ENCODE measurements around the gene EI24. TPM values are rescaled to one million over a fixed set of nuclear protein-coding genes. Genes with fewer than 3 reads are reported as not detected.

Gene EI24
- total and polyA plus RNA-seq, 2 donors (not counting 1 experiment from before 2014, with no cell fraction given): 94.6 to 180 TPM

DNA sequence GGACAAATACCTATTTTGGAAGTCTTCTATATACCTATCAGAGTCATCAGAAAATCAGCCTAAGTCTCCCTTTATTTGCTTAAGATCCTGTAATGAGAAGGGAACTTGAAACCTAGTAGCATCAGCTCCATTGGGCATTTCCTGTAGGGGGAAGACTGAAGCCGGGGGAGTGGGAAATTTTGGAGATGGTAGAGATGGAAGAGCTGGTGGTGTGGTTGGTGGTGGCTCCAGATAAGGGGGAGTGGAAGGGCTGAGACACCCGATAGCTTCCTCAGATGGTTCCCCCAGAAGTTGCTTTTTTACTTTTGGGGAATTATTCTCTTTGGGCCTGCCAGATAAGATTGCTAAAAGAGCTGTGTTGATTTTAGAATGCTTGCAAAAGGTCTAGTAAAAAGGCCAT, 16.4 kb upstream of the EI24 start:
- no peak overlapping the region for H3K4me2 ChIP-seq (ENCODE audit: extremely low read depth, insufficient read depth, low read length)
- TF ChIP-seq EZH2 (IDR thresholded peaks at IDR 0.05; ENCODE audit: low read length, missing control alignments) (no peak), CTCF (conservative IDR thresholded peaks at IDR 0.05 in 1 of 2, IDR thresholded peaks at IDR 0.05 in 1 of 2; ENCODE audit: low read depth in 1 of 2, low read length in 2 of 2) (no peak)
- no peaks in the 10 kb centered on the region for H3K36me3 ChIP-seq (ENCODE audit: control insufficient read depth, insufficient read depth, low read length)
- H3K79me2 ChIP-seq (ENCODE audit: control insufficient read depth, insufficient read depth, low read length): no peaks in the 10 kb centered on the region
- H3K9me3 ChIP-seq (ENCODE audit: control insufficient read depth, insufficient read depth, low read depth, low read length): no peaks in the 10 kb centered on the region
- no peak overlapping the region for H2AFZ ChIP-seq (ENCODE audit: low read length)
- H3K9ac ChIP-seq (ENCODE audit: insufficient read depth, low read length): no peak overlapping the region
- no peak overlapping the region for H3K4me3 ChIP-seq (replicated peaks in 1 of 4; ENCODE audit: control extremely low read depth in 1 of 4, insufficient read depth in 1 of 4, low read depth in 3 of 4, low read length in 4 of 4)
- H4K20me1 ChIP-seq (ENCODE audit: control insufficient read depth, extremely low read depth, insufficient read depth, low read length): no peaks in the 10 kb centered on the region
- no peak for DNase-seq (ENCODE audit: low read depth in 2 of 2)
- H3K27ac ChIP-seq (ENCODE audit: insufficient read depth, low read length): no peak overlapping the region
- H3K4me1 ChIP-seq (ENCODE audit: control insufficient read depth, extremely low read depth, insufficient read depth, low read length): no peaks in the 10 kb centered on the region
- H3K27me3 ChIP-seq (ENCODE audit: control insufficient read depth, insufficient read depth, low read length): no peaks in the 10 kb centered on the region

GRCh38 chr11:125553357-125553756, 15.9 kb upstream of the EI24 start:
- Histone ChIP-seq H3K9ac (ENCODE audit: insufficient read depth, low read length) (no peak overlapping the region), H3K79me2 (ENCODE audit: control insufficient read depth, insufficient read depth, low read length) (no peaks in the 10 kb centered on the region), H3K27ac (ENCODE audit: insufficient read depth, low read length) (no peak overlapping the region), H3K36me3 (ENCODE audit: control insufficient read depth, insufficient read depth, low read length) (no peaks in the 10 kb centered on the region), H3K27me3 (ENCODE audit: control insufficient read depth, insufficient read depth, low read length) (no peaks in the 10 kb centered on the region), H3K4me3 (replicated peaks in 1 of 4; ENCODE audit: control extremely low read depth in 1 of 4, insufficient read depth in 1 of 4, low read depth in 3 of 4, low read length in 4 of 4) (no peak overlapping the region), H3K4me1 (ENCODE audit: control insufficient read depth, extremely low read depth, insufficient read depth, low read length) (no peaks in the 10 kb centered on the region), H3K9me3 (ENCODE audit: control insufficient read depth, insufficient read depth, low read depth, low read length) (no peaks in the 10 kb centered on the region), H4K20me1 (ENCODE audit: control insufficient read depth, extremely low read depth, insufficient read depth, low read length) (no peaks in the 10 kb centered on the region), H3K4me2 (ENCODE audit: extremely low read depth, insufficient read depth, low read length) (no peak overlapping the region), H2AFZ (ENCODE audit: low read length) (no peak overlapping the region)
- no peak for TF ChIP-seq CTCF (conservative IDR thresholded peaks at IDR 0.05 in 1 of 2, IDR thresholded peaks at IDR 0.05 in 1 of 2; ENCODE audit: low read depth in 1 of 2, low read length in 2 of 2)
- no peak for TF ChIP-seq EZH2 (IDR thresholded peaks at IDR 0.05; ENCODE audit: low read length, missing control alignments)
- no peak for DNase-seq (ENCODE audit: low read depth in 2 of 2)

- TF ChIP-seq CTCF (conservative IDR thresholded peaks at IDR 0.05 in 1 of 2, IDR thresholded peaks at IDR 0.05 in 1 of 2; ENCODE audit: low read depth in 1 of 2, low read length in 2 of 2) (no peak), EZH2 (IDR thresholded peaks at IDR 0.05; ENCODE audit: low read length, missing control alignments) (no peak)
Observed at GRCh38 chr11:125554038-125554437, 15.2 kb upstream of the EI24 start.

More at GRCh38 chr11:125554038-125554437, 15.2 kb upstream of the EI24 start:
- H3K27ac ChIP-seq (ENCODE audit: insufficient read depth, low read length): no peak overlapping the region
- H3K4me2 ChIP-seq (ENCODE audit: extremely low read depth, insufficient read depth, low read length): no peak overlapping the region
- H3K36me3 ChIP-seq (ENCODE audit: control insufficient read depth, insufficient read depth, low read length): no peaks in the 10 kb centered on the region
- no peak overlapping the region for H3K4me3 ChIP-seq (replicated peaks in 1 of 4; ENCODE audit: control extremely low read depth in 1 of 4, insufficient read depth in 1 of 4, low read depth in 3 of 4, low read length in 4 of 4)
- no peaks in the 10 kb centered on the region for H4K20me1 ChIP-seq (ENCODE audit: control insufficient read depth, extremely low read depth, insufficient read depth, low read length)
- no peak overlapping the region for H2AFZ ChIP-seq (ENCODE audit: low read length)
- H3K9me3 ChIP-seq (ENCODE audit: control insufficient read depth, insufficient read depth, low read depth, low read length): no peaks in the 10 kb centered on the region
- H3K27me3 ChIP-seq (ENCODE audit: control insufficient read depth, insufficient read depth, low read length): no peaks in the 10 kb centered on the region
- H3K79me2 ChIP-seq (ENCODE audit: control insufficient read depth, insufficient read depth, low read length): no peaks in the 10 kb centered on the region
- no peaks in the 10 kb centered on the region for H3K4me1 ChIP-seq (ENCODE audit: control insufficient read depth, extremely low read depth, insufficient read depth, low read length)
- no peak for DNase-seq (ENCODE audit: low read depth in 2 of 2)
- no peak overlapping the region for H3K9ac ChIP-seq (ENCODE audit: insufficient read depth, low read length)
